Type B pancreatic cell (in vitro differentiated cells): ENCODE data around the gene BACH2. TPM values are rescaled to one million over a fixed set of nuclear protein-coding genes. Genes with fewer than 3 reads are reported as not detected.

Experiments
- DNase-seq: peaks from one replicate; pipeline ENCODE4 v3.0.0; 2021; ENCODE audit warnings: mixed read lengths; ENCODE audit not compliant: unreplicated experiment; ENCODE audit errors: extremely low spot score
- H3K27ac Mint-ChIP-seq: 2 replicates; pipeline ENCODE4 v1.8.0; 2021; ENCODE audit warnings: mild to moderate bottlenecking, mixed read lengths
- H3K27me3 Mint-ChIP-seq: 2 replicates; pipeline ENCODE4 v1.8.0; 2021; ENCODE audit warnings: mixed read lengths
- H3K36me3 Mint-ChIP-seq: 2 replicates; pipeline ENCODE4 v1.8.0; 2021; ENCODE audit warnings: mixed read lengths
- H3K4me1 Mint-ChIP-seq: one replicate; pipeline ENCODE4 v1.8.0; 2021; ENCODE audit warnings: mixed read lengths; ENCODE audit not compliant: unreplicated experiment
- H3K4me3 Mint-ChIP-seq: 2 replicates; pipeline ENCODE4 v1.8.0; 2021; ENCODE audit warnings: mild to moderate bottlenecking, mixed read lengths
- H3K9me3 Mint-ChIP-seq: 2 replicates; pipeline ENCODE4 v1.8.0; 2021; ENCODE audit warnings: mixed read lengths
- total RNA-seq: library from RNA; stranded (reverse); gene quantifications from 2 replicates; pipeline ENCODE4 v1.2.1, GENCODE V29; 2021; ENCODE audit warnings: low replicate concordance
- TF ChIP-seq, protein P1 (sequence below): fragments of 200-600 bp; sonication (generic); conservative IDR thresholded peaks from 2 replicates; pipeline ENCODE4 v1.5.0; 2021; ENCODE audit warnings: antibody characterized with exemption, mild to moderate bottlenecking

BACH2 gene
- total RNA-seq, 1 donor from 2014 or later = 33.5 TPM

DNA sequence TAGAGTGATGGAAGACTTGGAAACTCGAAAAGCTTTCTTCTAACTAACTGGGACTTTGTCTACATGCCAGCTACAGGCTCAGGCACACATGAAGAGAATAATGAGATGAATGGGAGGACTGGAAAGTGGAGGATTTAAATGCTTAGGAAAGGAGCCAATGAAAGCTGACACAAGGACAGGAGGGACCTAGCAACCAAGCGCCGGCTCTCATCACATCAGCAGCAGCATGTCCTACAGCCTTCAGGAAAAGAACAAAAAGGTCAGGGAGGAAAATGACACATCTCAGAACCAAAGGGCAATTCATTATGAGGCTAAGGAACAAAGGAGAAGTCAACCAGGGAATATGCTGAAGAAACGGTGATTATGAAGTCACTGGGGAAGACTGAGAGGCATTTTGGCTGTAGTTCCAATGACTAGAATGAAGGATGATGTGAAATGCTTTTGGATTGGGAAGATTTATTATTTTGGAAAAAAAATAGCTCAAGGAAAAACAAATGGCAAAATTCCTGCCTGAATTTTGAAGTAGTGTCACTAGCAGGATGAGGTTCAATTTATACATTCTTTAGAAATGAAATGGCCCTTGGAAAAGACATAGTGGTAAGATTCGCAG, 5.7 kb downstream of the BACH2 start:
- H3K27me3 Mint-ChIP-seq = peaks cover 22% of the 10 kb centered on the region
- H3K4me1 Mint-ChIP-seq = peaks cover 51% of the 10 kb centered on the region
- DNase-seq = no peak
- H3K9me3 Mint-ChIP-seq = peaks cover 8% of the 10 kb centered on the region
- TF ChIP-seq, protein P1, sequence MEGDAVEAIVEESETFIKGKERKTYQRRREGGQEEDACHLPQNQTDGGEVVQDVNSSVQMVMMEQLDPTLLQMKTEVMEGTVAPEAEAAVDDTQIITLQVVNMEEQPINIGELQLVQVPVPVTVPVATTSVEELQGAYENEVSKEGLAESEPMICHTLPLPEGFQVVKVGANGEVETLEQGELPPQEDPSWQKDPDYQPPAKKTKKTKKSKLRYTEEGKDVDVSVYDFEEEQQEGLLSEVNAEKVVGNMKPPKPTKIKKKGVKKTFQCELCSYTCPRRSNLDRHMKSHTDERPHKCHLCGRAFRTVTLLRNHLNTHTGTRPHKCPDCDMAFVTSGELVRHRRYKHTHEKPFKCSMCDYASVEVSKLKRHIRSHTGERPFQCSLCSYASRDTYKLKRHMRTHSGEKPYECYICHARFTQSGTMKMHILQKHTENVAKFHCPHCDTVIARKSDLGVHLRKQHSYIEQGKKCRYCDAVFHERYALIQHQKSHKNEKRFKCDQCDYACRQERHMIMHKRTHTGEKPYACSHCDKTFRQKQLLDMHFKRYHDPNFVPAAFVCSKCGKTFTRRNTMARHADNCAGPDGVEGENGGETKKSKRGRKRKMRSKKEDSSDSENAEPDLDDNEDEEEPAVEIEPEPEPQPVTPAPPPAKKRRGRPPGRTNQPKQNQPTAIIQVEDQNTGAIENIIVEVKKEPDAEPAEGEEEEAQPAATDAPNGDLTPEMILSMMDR = no peak
- H3K36me3 Mint-ChIP-seq = peaks cover 11% of the 10 kb centered on the region
- H3K27ac Mint-ChIP-seq = no peak overlapping the region
- peak overlapping the region; percentile 26 for H3K4me3 Mint-ChIP-seq

DNA sequence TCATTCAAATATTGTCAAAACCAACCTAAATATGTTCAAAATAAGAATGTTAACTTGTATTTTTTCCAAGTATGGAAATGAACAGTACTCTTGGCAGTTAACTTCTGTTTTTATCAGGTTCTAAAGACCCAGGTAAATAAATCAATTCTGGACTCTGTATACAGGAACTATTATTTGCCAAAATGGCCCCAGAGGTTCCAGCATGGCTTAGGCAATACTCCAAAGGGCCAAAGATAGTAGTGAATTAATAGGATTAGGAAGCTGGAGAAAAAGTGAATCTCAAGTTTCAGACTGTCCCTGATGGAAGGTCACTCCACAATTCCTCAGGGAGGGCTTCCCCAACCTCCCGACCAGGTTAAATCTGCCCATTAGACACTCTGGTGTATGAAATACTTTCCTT, 6.7 kb downstream of the BACH2 start:
- peaks cover 60% of the 10 kb centered on the region for H3K4me1 Mint-ChIP-seq
- no peak overlapping the region for H3K27ac Mint-ChIP-seq
- no peak for DNase-seq
- H3K9me3 Mint-ChIP-seq = peaks cover 8% of the 10 kb centered on the region
- H3K36me3 Mint-ChIP-seq = peaks cover 11% of the 10 kb centered on the region
- H3K4me3 Mint-ChIP-seq = no peak overlapping the region
- TF ChIP-seq, protein P1 = no peak
- H3K27me3 Mint-ChIP-seq = peaks cover 22% of the 10 kb centered on the region

DNA sequence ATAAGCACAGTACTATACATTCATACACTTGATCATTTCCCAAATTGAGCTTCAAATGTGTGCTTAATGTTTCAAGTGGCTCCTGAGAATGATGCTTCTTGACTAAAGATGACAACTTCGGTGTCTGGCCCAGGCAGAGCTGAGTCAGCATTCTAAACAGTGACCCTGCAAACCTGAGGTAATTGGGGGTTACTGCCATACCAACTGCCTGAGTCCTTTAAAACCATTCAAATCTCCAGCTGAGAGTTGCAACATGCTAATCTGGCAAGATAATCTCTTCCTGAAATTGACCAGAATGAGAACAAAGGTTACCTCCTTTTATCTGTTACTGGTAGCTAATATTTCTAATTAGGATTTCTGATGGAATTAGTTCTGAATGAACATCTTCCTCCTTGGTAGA, 8.2 kb downstream of the BACH2 start:
- Mint-ChIP-seq H3K36me3 (peaks cover 11% of the 10 kb centered on the region), H3K27me3 (peaks cover 9% of the 10 kb centered on the region), H3K4me1 (peaks cover 61% of the 10 kb centered on the region), H3K9me3 (peaks cover 8% of the 10 kb centered on the region), H3K27ac (no peak overlapping the region), H3K4me3 (no peak overlapping the region)
- no peak for DNase-seq
- TF ChIP-seq, protein P1 = no peak

DNA sequence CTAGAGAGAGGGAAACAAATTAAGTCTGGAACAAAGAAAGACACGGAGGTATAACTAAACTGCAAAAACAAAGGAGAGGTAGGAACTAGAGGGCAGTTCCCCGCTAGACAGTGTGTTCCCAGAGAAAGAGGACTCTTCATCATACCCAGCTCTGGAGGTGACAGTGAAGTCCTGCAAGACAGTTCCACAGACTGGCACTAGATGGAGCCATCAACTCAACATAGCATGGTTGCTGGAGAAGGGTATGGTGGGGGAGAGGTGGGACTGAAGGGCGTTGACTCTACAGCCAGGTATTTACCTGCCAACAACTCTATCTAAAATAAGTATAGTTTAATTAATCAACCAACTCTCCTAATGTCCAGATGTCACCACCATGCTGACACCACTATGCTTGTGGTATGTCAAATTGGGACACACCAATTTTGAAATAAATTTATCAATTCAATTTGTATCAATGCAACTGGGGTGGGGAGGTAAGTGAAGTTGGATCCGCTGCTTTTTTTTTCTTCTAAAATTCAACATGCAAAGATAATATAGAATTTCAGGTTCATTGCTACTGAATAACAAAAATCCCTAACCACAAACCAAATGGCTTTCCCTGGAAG, 9.7 kb downstream of the BACH2 start:
- Mint-ChIP-seq H3K36me3 (peaks cover 11% of the 10 kb centered on the region), H3K4me1 (peaks cover 51% of the 10 kb centered on the region), H3K9me3 (peaks cover 8% of the 10 kb centered on the region), H3K4me3 (no peak overlapping the region), H3K27me3 (peaks cover 4% of the 10 kb centered on the region), H3K27ac (no peak overlapping the region)
- no peak for DNase-seq
- TF ChIP-seq, protein P1 = peak; percentile 79

DNA sequence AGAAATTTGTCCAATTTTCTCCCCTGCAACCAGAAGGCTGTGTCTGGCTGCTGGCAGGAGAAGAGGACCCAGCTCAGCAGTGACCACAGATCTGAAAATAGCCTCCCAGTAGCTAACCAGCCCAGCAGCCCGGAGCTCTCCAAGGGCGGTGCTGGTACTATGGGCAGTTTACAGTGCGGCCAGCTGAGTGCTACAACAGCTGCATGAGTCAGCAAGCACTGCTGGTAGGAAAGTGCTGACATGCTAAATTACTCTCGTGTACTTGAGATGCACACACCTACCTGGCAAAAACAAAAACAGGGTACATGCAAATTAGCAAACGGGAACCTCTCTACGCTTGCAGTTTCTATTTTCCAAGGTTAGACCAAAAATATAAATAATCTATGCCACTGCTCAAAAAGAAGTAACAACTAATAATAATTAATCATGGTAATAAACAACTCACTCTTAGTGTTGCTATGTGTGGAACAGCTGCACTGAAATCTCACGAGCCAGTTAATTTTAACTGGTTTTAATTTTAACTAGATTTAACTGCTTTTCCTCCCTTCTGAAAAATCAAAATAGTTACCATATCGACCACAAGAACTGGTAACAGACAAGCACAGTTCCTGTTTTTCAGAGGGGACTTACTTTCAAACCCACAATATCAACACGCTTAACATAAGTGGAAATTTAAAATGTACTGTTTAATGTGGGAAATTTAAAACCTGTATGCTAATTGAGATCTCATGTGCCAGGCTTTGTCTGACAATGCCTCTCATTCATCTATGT, 10.8 kb downstream of the BACH2 start:
- Mint-ChIP-seq H3K4me1 (peaks cover 43% of the 10 kb centered on the region), H3K4me3 (peak overlapping the region; percentile 69), H3K36me3 (peaks cover 8% of the 10 kb centered on the region), H3K9me3 (peaks cover 8% of the 10 kb centered on the region), H3K27me3 (peaks cover 2% of the 10 kb centered on the region), H3K27ac (peak overlapping the region; percentile 85)
- TF ChIP-seq, protein P1 = no peak
- DNase-seq = no peak
